Measurements from ENCODE around the gene C14orf93.
A peak's percentile ranks its signal among the peaks of the same experiment; 100 is the strongest.

C14orf93 gene

DNA sequence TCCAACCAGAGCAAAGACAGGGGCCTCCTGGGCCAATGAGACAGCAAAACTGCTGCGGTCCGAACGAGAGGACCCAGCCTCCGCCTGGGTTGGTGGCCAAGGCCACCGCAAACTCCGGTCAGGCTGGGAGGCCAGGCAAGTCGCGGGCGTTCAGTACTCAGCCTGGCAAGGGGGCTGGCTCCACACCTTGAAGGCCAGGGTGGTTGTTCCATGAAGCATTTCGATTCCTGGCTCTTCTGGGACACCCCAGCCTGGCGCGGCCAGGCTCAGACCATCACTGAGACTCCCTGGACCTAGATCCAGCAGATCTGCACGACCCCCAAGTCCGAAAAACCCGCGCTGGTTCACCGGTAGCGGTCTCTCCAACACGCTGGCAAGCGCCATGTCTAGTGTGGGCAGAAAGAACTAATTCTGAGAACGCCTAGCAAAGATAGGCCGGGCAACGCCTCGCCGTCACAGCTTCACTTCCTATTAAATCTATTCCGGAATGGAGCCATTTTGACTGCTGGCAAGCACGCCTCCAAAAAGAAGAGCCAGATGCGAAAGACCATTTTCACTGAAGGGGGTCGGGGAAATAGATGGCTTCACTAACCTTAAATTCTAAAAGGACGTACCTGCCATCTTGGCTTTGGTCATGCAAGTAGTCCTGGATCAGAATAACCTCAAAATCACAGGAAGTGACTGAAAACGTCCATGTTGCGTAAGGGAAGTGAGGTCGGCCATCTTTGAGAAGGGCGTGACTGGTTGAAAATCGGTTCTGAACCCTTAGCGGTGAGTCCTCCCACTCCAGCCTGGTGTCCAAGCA, 24.8 kb upstream of the C14orf93 start, which contains the start of gene PSMB5:
Gene PSMB5, minus strand, starts transcription at position 403 of the 805 bp plus-strand sequence. Its CDS starts 19 bp downstream, at position 384.
- FAIRE-seq, result peak; percentile 46

DNA sequence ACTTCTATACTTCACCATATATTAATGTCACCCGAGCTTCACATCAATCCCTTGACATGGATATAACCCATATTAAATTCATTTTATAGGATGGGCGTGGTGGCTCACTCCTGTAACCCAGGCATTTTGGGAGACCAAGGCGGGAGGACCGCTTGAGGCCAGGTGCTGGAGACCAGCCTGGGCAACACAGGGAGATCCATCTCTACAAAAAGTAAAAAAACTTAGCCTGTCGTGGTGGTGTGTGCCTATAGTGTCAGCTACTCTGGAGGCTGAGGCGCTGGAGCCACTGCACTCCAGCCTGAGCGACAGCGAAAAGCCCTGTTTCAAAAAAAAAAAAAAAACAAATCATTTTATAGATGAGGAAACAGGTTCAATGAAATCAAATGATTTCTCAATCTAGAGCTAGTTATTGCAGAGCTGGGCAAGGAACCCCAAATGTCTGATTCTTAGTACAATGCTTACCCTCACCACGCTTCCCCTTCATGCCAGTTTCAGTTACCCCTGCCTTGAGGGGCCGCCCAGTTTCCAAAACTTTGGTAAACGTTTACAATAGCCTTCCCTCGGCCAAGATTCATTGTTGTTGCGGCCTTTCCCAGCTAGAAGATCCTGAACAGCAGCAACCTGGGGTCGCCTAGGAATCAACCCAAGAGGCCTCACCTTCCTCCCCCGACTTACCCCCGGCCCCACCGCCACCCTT, 24.0 kb upstream of the C14orf93 start:
- TF ChIP-seq, protein P1, sequence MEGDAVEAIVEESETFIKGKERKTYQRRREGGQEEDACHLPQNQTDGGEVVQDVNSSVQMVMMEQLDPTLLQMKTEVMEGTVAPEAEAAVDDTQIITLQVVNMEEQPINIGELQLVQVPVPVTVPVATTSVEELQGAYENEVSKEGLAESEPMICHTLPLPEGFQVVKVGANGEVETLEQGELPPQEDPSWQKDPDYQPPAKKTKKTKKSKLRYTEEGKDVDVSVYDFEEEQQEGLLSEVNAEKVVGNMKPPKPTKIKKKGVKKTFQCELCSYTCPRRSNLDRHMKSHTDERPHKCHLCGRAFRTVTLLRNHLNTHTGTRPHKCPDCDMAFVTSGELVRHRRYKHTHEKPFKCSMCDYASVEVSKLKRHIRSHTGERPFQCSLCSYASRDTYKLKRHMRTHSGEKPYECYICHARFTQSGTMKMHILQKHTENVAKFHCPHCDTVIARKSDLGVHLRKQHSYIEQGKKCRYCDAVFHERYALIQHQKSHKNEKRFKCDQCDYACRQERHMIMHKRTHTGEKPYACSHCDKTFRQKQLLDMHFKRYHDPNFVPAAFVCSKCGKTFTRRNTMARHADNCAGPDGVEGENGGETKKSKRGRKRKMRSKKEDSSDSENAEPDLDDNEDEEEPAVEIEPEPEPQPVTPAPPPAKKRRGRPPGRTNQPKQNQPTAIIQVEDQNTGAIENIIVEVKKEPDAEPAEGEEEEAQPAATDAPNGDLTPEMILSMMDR (IDR thresholded peaks at IDR 0.05; ENCODE audit: insufficient read depth, missing control alignments), result no peak
- FAIRE-seq, result no peak
- no peak for DNase-seq (ENCODE audit: insufficient read length, low spot score)

More for the DNA sequence above, 24.8 kb upstream of the C14orf93 start, which contains the start of gene PSMB5:
- TF ChIP-seq, protein P1 (IDR thresholded peaks at IDR 0.05; ENCODE audit: insufficient read depth, missing control alignments), result no peak
- peak; percentile 87 for DNase-seq (ENCODE audit: insufficient read length, low spot score)

DNA sequence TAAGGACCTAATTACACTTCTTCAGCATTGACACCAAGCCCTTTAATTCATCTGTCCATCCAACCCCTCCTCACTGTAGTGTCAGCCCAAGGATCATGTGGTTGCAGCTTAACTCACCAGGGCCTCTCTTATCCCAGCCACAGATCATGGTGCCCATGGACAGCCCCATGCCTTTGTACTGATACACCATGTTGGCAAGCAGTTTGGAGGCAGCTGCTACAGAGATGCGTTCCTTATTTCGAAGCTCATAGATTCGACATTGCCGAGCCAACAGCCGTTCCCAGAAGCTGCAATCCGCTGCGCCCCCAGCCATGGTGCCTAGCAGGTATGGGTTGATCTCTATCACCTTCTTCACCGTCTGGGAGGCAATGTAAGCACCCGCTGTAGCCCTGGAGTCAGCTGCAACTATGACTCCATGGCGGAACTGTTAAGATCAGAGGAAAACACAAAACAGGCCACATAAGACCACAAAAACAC, 23.3 kb upstream of the C14orf93 start:
- TF ChIP-seq, protein P1 (IDR thresholded peaks at IDR 0.05; ENCODE audit: insufficient read depth, missing control alignments), result no peak
- FAIRE-seq (no peak), DNase-seq (ENCODE audit: insufficient read length, low spot score) (no peak)

DNA sequence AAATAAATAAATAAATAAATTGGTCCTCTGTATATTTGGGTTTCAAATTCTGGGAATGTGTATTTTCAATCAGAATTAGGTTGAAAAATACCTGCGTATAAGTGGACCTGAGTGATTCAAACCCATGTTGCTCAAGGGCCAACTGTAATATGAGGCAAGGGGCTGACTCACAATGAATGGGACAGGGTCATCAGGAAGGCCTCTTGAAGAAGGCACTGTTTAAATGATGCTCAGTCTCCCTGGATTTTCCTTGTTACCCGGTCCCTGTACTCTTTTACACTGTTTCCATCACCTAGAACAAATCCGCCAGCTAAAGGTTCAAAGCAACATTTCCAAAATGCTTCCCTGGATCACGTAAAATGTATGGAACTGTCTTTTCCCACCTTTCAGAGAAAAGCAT, 21.0 kb upstream of the C14orf93 start:
- DNase-seq (ENCODE audit: insufficient read length, low spot score), result no peak
- no peak for FAIRE-seq
- TF ChIP-seq, protein P1 (IDR thresholded peaks at IDR 0.05; ENCODE audit: insufficient read depth, missing control alignments), result no peak

DNA sequence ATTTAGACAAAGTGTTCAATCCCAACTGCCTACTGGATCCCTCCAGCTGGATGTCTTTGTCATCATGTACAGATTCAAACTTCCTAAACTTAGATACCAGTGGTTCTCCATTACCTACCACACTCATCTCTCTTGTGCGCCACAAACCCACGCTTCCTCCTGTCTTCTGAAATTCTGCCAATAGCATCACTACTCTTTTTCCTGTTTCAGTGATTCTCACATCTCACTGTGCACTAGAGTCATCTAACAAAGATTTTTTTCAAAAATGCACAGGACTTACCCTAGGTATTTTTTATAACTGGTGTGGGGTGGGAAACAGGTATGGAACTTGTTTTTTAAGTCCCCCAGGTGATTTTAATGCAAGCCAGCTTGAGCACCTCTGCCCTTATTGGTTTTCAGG, 18.9 kb upstream of the C14orf93 start:
- TF ChIP-seq, protein P1 (IDR thresholded peaks at IDR 0.05; ENCODE audit: insufficient read depth, missing control alignments), result no peak
- no peak for FAIRE-seq
- no peak for DNase-seq (ENCODE audit: insufficient read length, low spot score)

DNA sequence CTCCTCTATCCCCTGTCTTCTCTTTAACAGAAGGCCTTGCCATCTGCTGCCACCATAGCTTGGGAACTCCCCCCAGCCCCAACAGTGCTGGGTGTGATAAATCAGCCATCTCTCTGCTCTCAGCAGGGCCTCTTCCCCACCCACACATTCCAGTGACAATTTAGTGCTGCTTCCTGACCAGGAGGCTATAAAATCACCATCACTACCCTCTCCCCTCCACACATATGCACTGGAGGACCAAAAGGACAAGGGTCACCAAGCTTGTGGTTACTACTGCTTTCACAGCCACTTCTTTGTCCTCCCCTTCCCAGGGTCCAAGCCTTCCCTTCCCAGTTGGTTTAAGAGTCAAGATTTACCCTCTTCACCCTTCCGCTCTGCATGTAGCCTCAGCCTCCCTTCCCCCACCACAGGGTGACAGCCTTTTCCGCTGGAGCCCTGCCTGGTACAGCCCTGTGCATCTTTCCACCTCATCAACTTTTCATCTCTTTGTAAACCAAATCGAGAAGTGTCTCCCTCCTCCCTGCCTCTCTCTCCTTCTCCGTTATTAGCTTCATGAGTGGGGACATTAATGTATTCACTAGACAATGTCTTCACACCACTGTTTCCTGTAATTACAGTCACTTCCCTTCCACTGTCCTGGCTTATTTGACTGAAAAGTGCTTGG, 15.3 kb upstream of the C14orf93 start:
- TF ChIP-seq, protein P1 (IDR thresholded peaks at IDR 0.05; ENCODE audit: insufficient read depth, missing control alignments), result no peak
- FAIRE-seq, result no peak
- no peak for DNase-seq (ENCODE audit: insufficient read length, low spot score)

Measured in D721Med (cell line).